ENCODE results near the gene WBP2.
A peak's percentile ranks its signal among the peaks of the same experiment; 100 is the strongest.

Gene WBP2

DNA sequence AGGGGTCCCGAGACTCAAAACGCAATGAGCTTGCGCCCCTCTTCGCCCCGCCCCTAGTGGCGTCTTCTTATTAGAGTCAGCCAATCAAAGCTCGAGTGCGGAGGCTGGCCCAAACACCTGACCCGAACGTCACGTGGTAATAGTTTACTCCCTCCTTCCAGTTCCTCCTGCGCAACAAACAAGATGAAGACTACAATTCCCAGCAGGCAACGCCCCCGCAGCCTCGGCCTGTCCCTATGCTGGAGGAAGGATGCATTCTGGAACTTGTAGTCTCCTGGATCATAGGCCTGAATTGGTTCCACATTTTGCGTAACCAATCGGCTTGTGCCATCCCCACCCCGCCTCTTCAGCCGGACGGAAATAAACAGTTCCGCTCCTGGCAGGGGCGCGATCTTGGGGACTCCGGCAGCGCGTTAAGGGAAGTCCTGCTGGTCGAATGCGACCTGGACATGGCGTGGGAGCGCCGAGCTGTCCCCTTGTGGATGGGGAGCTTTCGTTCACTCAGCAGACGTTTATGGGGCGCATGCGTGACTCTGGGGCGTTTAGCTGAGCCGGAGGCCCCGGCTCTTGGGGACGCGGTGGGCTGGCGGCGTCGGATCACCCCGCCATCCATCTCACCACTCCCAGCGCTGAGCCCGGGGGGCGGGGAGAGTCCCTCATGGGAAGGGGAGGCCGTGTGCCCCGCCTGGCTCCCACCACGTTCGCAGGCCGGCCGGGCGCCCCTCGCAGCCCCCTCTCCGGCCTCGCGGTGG lies at the start of gene WBP2:
TSS of gene WBP2 (minus strand) at position 26 of the 752 bp plus-strand sequence. CDS start 38 bp downstream, outside the sequence.
- DNase-seq = peak; percentile 98

DNA sequence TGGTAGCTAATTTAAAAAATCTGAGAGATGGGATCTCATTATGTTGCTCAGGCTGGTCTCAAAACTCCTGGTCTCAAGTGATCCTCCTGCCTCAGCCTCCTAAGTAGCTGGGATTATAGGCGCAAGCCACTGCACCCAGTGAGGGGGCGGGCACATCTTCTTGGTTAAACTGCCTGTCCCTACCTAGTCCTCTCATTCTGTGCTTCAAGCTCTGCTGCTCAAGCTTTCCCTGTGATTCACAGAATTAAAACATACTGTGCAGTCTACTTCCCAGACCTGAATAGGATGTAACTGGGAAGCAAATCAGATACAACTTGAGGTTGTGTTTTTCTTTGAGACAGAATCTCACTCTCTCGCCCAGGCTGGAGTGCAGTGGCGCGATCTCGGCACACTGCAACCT lies 47.3 kb upstream of the WBP2 start:
- DNase-seq = no peak

DNA sequence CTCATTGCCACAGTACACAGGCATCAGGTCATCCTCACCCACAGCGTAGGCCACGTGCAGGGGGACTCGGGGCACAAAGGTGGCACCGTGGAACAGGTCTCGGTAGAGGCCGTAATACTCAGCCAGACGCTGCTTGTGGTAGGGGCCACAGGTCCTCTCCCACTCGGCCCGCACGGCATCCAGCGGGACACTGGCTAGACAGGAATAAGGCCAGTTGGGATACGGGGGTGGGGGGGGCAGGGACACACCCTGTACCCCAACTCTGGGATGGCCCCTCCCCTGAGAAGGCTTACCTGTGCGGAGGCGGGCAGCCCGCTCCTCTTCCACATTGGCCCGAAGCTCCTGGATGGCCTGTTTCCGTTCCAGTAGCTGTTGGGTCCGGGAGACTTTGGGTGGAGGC lies 46.6 kb upstream of the WBP2 start:
- no peak for DNase-seq

DNA sequence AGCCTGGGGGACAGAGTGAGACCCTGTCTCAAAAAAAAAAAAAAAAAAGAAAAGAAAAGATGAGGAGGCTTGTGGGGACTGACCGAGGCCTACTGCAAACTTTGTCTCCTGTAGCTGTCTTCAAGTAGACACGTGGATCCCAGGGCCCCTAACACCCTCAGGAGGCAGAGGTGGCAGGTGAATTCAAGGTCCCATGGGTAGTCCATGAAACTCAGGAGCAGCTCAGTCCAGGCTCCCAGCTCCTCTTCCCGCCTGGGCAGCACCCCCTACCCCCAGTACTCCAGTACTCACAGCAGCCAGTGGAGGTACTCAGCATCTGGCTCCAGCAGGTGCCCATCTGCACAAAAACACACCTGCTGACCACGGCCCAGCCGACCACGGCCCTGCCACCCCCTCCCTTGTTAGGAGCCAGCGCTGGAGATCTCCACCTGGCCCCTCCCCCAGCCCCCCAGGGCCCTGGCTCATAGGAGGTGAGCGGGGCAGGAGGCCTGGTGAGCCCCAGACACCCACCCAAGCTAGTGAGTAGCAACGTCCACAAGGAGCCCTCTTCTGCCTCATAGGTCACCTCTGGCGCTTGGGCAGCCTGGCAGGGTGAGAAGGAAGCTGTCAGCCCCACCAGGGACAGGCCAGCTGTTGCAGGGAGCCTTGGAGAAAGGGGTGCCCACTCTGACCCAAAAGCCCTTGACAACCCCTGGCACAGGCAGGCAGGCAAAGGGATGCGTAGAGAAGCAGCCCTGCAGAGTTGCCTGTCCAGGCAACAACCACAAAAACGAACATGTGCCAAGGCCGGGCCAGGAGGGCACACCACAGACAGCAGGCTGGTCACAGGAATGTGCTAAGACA lies 45.8 kb upstream of the WBP2 start:
- DNase-seq = no peak

DNA sequence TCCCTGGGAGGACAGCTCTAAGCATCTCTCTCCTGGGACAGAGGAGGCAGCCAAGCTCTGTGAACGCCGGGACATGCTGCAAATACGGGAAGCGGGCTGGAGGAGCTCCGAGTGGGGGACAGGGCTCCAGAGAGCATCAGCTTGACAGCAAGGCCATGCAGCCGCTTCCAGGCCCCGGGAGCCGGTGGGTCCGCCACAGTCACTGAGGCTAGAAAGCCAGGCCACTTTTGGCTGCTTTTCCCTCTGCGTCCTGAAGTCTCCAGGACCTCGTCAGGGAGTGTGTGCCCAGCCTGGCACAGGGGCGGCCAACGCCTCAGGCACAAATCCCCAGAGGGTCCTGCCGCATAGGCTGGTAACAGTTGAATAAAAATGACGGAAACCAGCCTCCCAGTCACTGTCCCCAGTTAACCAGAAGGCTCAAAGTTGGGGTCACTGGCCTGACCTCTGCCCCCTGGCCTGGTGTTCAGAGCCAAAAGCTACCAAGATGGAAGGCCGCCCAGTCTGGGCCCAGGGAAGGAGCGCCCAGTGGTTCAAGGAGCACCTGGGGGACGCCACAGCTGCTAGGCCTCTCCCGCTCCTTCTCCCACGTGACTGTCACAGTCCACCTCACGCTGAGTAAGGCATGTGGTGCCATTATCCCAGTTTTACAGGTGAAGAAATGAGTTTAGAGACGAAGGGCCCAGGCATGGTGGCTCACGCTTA lies 44.8 kb upstream of the WBP2 start:
- no peak for DNase-seq

DNA sequence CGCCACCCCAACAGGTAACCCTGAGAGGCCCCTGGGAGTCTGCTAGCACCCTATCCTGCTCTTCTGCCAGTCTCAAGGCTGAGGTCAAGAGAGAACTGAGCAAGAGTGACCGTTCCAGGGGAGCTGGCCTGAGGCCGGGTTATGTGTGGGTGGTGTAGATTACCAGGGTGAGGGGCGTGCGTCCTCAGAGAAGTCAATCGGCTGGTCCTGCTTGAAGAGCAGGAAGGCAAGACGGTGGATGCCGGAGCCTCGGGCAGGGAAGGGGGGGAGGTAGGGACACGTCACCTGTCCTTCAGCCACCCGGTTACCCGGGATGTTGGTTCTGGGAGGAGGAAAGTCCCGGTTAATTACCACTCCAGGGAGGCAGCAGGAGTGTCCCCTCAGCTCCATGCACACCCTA lies 44.2 kb upstream of the WBP2 start:
- no peak for DNase-seq

DNA sequence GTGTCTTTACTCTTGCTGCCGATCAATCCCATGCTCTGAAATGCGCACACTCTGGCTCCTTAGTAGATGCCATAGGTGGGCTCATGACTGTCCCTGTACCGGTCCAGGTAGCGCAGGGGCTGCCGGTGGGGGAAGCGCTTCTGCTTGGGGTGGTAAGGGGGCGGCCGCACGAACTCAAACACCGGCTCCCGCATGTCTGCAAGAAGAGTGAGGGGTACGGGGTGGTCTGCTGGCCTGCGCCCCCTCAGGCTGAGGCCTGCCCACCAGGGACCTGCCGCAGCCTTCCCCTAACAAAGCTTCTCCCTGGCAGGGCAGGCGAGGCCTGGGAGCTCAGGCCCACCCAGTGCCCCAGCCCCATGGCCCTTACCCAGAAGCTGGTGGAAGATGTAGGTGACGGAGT lies 43.7 kb upstream of the WBP2 start:
- DNase-seq = no peak

DNA sequence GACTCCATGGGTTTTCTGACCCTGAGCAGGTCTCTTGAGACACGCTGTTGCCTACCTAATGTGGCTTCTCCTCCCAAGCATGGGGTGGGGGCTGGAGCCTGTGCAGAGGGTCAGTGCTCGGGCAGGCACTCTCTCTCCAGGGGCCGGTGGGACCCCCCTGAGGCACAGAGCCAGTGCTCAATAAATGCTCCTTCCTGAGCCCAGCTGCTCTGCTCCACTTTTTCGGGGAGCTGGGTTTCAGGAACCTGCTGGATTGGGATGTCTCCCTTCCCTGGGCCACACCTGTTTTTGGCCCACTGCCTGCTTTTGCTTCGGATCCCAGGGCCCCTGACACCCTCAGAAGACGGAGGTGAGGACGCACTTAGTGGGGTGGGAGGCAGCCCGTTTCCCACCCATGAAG lies 42.9 kb upstream of the WBP2 start:
- no peak for DNase-seq

DNA sequence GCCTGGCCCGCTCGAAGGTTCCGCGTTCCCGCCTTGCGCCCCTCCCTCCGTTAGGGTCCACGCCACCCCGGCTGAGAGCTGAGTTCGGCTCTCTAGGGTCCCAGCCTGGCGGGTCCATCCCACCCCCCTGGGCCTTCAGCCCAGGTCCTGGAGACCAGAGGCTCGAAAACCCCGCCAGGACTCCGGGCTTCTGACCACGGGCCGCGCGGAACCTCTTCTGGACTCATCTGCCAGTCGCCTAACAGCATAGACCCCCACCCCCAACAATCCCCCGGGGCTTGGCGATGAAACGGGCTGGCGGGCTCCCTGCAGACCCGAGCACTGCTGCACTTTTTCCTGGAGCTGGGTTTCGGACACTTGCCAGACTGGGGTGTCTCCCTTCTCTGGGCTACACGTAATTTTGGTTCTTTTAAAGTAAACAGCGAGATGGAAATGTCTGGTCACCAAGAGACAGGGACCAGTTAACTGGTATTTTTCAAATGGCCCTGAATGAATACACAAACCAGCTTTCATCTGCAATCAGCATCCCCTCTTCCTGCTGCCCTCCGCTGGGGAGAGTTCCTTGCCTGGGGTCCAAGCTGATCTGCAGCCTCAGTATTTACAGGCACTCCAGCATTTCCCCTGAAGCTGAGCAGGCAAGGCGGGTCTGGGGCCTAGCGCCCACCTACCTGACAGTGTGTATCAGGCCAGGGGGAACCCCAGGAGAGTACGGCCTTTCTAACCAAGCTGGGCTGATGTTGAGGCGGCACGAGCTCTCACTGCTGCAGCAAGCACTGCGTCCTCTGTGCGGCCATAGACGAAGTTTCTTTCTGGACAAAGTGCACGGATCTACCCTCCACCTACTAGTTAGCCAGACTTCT lies 42.3 kb upstream of the WBP2 start:
- DNase-seq = no peak

DNA sequence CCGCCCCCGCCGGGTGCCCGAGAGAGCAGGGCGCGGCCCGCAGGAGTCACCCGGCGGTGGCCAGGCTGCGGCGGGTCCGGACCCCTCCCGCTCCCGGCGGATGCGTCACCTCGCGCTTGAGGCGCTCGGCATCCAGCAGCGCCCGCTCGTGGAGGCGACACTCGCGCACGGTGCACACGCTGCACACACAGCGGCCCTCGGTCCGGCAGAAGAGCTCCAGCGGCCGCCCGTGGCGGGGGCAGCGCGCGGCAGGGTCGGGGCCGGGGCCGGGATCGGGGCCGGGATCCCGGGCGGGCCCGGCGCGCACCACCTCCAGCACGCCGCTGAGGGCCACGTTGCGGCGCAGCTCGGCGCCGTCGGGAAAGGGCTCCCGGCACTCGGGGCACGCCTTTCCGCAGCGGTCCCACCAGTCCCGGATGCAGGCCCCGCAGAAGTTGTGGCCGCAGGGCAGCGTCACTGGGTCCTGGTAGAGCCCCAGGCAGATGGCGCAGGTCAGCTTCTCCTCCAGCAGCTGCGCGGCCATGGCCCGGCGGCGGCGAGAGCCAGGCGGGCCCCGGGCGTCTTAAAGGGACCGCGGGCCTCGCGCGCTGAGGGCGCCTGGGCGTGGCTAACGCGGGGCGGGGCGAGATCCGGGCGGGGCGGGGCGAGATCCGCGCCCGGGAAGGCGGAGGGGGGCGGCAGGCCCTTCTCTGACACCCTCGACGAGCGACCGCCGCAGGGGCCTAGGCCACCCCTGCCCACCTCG lies 41.5 kb upstream of the WBP2 start, which contains the start of gene TRIM65:
TSS of gene TRIM65 (minus strand) at position 537 of the 745 bp plus-strand sequence. CDS start at position 523, 14 bp downstream.
- DNase-seq = peak; percentile 92

DNA sequence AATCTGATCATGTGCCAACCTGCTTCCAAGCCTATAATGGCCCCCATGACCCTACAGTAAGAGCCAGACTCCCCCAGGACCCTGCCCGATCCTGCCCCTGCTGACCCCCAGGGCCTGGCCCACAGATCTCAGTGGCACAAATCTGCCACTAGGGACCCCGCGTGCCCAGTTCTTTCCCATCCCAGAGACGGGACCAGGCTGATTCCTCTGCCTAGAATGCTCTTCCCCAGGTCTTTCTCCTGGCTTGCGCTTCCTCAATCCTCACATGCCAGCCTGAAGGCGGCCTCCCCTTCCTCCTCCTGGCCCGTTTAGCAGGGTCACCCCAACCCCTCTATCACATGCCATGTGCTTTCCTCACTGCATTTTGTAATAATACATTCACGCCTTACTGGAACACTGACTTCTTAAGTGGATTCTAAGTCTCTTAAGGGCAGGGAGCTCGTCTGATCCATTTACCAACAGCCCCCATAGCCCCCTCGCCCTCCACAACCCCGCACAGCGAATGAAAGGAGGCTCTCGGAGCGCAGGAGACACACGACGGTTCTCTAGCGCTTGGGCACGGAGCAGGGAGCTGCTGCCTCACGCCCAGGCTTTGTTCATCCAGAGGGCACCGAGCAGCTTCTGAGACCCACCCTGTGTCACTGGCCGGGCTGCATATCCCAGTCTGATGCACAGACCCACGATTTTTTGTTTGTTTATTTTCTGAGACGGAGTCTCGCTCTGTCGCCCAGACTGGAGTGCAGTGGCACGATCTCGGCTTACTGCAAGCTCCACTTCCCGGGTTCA lies 40.4 kb upstream of the WBP2 start:
- no peak for DNase-seq

DNA sequence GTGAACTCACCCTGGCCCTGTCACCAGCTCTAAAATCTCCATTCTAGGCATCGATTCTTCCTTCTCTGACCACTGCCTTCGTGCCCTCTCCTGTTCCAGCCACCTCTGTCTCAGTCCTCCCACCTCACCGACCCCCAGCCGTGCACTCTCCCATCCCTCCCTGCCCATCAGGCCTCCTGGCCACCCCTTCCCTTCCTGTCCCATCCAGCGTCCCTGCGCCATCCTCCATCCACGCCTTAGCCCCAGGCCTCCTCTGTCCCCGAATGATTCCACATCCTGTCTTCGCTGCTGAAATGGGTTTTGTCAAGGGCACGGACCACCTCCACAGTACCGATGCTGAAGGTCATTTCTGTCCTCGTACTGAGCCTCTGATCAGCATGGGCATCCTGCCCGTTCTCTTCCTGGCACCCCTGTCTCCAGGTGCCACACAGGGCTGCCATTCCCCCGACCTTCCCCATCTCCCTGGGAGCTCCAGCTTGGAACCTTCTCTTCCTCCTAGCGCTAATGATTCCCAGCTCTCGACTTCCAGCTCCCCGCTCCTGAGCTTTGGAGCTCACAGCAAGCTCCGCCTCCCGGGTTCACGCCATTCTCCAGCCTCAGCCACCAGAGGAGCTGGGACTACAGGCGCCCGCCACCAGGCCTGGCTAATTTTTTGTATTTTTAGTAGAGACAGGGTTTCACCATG lies 39.1 kb upstream of the WBP2 start:
- no peak for DNase-seq

DNA sequence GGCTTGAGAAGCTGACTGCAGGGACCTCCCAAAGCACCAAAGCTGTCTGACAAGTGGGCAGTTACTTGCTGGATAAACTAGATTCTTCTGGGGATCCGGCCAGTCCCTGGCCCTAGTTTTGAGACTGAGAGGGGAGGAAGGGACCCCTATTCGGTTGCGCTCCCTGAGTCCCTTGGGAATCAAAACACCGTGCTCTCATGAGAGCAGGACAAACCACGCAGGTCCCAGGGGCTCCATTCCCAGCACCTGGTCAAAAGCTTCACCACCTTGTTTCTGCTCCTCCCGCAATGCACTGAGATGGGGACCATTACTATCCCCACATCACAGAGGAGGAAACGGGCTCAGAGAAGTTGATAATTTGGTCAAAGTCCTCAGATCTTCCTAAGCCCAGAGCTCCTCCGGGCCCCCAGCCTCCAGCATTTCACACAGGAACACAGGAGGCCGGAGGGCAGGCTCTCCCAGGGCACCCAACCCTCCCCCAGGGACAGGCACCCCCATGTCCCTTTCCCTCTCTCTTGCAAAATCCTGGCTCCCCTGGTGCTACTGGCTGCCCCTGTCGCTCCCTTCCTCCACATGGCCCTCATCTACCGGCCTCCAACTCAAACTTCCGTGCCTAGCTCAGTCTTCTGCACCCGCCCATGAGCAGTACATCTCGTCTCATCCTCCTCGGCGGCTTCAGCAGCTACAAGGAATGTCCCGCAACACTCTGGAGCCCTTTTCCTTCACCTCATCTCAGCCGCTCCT lies 38.3 kb upstream of the WBP2 start:
- DNase-seq = no peak

DNA sequence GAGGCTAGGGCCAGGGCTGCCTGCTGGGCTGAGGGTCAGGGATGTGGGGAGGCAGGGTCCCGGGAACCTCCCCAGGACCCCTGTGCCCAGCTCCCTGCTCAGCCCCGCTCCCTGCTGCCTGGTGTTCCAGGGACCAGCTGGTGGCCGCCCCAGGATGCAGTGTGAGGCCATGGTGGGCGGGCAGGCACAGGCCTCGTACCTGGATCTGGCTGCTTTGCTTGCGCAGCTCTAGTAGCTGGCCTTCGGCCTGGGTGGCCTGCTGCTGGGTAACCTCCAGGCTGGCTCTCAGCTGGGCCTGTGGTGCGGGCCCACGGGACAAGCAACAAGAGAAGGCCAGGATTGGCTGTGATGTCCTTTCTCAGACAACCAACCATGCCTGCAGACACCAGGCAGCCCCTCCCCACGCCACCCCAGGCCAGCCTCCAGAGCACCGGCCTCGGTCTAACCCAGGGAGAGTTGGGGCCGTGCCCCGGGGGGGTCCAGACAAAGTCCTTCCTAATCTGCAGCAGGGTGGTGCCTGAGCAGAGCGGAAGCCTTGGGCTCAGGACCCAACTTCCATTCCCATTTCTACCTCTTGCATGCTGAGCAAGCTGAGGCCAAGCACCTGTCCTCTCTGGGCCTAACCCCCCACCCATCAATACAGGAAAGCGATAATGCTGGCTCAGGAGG lies 37.6 kb upstream of the WBP2 start:
- no peak for DNase-seq

DNA sequence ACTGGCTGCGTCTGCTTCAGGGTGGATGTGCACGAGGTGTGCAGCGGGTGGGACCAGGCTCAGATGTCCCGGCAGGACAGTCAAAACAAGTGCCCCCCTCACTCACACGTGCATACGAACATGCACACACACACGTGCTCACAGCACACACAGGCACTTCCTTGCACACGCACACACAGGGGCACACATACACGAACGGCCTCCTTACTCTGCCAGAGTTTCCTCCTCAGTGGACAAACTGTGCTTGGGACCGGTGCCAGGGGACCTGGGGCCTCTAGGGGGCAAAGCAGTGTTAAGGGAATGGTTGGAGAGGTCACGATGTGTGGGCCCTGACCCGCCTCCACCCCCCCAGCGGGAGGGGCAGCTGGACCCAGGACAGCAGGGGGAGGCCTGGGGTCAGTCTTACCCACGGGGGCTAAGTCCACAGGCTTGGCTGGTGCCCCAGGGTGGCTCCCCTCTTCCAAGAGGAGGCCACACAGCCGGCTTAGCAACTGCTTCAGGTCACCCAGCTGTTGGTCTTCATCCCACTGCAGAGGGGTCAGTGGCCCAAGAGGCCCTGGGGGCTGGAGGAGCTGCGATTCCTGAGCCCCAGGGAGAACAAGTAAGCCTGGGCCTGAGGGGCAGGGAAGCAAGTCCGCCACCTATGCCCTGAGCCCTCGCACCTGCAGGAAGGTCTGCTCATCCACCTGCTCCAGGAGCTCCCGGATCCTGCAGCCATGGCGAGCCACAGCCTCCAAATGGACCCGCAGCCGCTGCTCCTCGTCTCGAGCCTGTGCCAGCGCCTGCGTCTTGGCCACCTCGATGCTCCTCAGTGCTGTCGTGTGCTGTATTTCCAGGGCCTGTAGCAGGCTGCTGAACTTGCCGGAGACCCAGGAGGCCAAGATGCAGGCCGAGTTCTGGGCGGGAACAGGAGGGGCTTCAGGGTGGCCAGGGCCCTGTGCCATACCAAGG lies 36.7 kb upstream of the WBP2 start:
- DNase-seq = no peak

DNA sequence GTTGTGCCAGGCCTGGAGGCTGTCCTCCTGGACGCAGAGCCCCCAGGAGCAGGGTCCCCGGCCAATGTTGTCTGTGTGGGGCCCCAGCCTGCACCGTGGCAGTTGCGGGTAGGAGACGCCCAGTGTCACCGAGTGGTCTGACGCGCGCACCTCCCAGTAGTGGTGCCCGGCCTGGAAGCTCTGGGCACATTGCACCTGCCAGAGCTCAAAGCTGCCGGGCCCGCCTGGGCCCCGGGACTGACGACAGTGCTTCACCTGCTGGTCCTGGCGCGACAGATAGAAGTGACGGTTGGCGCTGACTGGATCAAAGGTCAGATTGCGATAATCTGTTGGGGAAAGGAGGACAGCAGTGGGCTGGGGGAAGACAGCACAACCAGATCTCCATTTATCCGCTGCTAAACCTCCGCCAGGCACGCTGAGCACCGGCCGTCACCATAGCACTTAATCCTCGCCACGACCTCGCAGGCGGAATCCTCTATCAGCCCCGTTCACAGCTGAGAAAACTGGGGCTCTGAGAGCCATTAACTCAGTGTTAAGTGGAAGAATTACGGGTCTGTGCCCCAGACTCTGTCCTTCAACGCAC lies 36.0 kb upstream of the WBP2 start:
- no peak for DNase-seq

DNA sequence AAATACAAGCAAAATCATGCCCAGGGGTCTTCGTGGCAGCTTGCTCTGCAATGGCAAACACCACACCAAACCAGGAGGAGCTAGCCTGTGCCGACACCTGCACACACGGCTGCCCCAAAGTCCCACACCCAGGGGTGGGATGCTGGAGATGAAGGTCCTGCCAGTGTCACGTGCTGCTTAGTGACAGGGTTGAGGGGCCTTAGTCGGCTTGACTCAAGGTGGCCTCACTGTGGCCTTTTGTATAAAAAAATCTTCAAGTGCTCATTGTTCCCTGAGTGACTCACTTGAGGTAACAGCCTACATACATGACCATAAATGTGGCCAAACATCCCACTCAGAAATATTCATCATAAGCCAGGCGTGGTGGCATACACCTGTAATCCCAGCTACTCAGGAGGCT lies 34.3 kb upstream of the WBP2 start:
- DNase-seq = no peak
